Suprapubic skin (tissue), 4 donors: Measurements from ENCODE around the gene FMN1. TPM values are rescaled to one million over a fixed set of nuclear protein-coding genes. Genes with fewer than 3 reads are reported as not detected.

ENCODE experiments used
- DNase-seq, 2 donors: peaks; one replicate each; pipeline ENCODE4 v3.0.0-alpha.2; 2019; ENCODE audit warnings: low spot score in 2 of 2
- H3K27ac ChIP-seq: fragments of 200-600 bp; sonication (generic); one replicate; pipeline ENCODE4 v1.5.1; 2019
- H3K27me3 ChIP-seq: fragments of 200-600 bp; sonication (generic); one replicate; pipeline ENCODE4 v1.5.1; 2019
- H3K36me3 ChIP-seq: fragments of 200-600 bp; sonication (generic); one replicate; pipeline ENCODE4 v1.5.1; 2019
- H3K4me1 ChIP-seq: fragments of 200-600 bp; sonication (generic); one replicate; pipeline ENCODE4 v1.5.1; 2019
- H3K4me3 ChIP-seq: fragments of 200-600 bp; sonication (generic); one replicate; pipeline ENCODE4 v1.5.1; 2019; ENCODE audit warnings: mild to moderate bottlenecking
- H3K9me3 ChIP-seq: fragments of 200-600 bp; sonication (generic); one replicate; pipeline ENCODE4 v1.5.1; 2019
- EP300 ChIP-seq: sonication (generic); formaldehyde crosslinking; IDR thresholded peaks from one replicate; pipeline ENCODE4 v1.6.1; 2017; ENCODE audit warnings: antibody characterized with exemption
- POLR2A ChIP-seq, 2 donors: fragments of 450-650 bp; IDR thresholded peaks; one replicate each; pipeline ENCODE4 v1.6.1; 2017; ENCODE audit warnings: antibody characterized with exemption in 2 of 2, mild to moderate bottlenecking in 2 of 2, moderate library complexity in 2 of 2
- POLR2AphosphoS5 ChIP-seq, 3 donors: sonication (generic); formaldehyde crosslinking; IDR thresholded peaks; one replicate each; pipeline ENCODE4 v1.6.1; 2017; ENCODE audit warnings: antibody characterized with exemption in 3 of 3
- WGBS: methylation state at CpG from one replicate; pipeline ENCODE4 v1.1.5; 2018; 5-methylcytosine and 5-hydroxymethylcytosine counted together
- total RNA-seq, 4 donors: library from RNA; depleted of rRNA; stranded (reverse); fragments of >200 nt; gene quantifications; one replicate each; pipeline ENCODE4 v1.1.0, GENCODE V29; 2016
- TF ChIP-seq, protein P1 (sequence below), 2 donors: fragments of 200-600 bp in 1 of 2; fragments of 450-650 bp in 1 of 2; sonication (generic) in 1 of 2; IDR thresholded peaks; one replicate each; pipeline ENCODE4 v1.5.1; 2016 to 2019; ENCODE audit warnings: antibody characterized with exemption in 2 of 2, mild to moderate bottlenecking in 1 of 2, moderate library complexity in 1 of 2

Gene FMN1
- total RNA-seq, 4 donors from 2014 or later = 19.8 to 47.3 (median 33.1) TPM

DNA sequence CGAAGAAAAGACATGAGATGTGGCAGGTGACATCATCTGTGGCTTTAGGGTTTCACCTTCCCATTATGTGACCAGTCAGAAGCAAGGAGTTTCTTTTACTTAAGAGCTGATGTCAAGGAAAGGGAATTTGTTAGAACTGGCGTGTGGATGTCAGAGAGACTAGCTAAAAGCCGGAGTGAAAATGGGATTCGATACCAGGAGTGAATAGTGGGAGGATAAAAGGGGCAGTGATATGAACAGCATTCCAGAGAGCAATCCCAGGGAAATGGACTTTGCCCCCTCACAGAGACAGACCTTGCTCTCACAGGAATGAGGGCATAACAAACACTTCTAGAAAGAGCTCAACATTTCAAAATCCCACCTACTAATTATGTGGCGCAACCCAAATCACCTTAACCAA, 5.9 kb upstream of the FMN1 start:
- 82% methylated on average over 5 of the region's 5 CpGs for WGBS
- no peaks in the 10 kb centered on the region for H3K36me3 ChIP-seq

DNA sequence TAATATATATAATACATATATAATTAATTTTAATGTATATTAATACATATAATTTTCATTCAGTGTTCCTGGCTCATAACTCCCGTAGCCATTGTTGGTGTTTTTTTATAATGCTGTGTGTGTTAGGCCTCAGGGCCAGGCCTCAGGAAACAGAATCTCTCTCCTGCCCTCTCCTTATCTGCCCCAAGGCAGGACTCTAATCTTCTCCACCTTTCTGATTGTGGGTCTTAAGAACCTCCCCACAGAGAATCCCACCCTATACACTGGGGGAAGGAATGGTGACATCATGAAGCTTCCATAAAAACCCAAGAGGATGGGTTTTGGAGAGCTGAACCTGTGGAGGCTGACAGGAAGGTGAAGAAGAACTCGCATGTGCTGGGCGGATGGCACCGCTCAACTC, 4.0 kb upstream of the FMN1 start:
- no peak for TF ChIP-seq EP300
- TF ChIP-seq POLR2A (IDR thresholded peaks at IDR 0.05) = no peak
- TF ChIP-seq, protein P1, sequence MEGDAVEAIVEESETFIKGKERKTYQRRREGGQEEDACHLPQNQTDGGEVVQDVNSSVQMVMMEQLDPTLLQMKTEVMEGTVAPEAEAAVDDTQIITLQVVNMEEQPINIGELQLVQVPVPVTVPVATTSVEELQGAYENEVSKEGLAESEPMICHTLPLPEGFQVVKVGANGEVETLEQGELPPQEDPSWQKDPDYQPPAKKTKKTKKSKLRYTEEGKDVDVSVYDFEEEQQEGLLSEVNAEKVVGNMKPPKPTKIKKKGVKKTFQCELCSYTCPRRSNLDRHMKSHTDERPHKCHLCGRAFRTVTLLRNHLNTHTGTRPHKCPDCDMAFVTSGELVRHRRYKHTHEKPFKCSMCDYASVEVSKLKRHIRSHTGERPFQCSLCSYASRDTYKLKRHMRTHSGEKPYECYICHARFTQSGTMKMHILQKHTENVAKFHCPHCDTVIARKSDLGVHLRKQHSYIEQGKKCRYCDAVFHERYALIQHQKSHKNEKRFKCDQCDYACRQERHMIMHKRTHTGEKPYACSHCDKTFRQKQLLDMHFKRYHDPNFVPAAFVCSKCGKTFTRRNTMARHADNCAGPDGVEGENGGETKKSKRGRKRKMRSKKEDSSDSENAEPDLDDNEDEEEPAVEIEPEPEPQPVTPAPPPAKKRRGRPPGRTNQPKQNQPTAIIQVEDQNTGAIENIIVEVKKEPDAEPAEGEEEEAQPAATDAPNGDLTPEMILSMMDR (IDR thresholded peaks at IDR 0.05) = no peak
- no peak for TF ChIP-seq POLR2AphosphoS5 (IDR thresholded peaks at IDR 0.05)
- no peaks in the 10 kb centered on the region for H3K9me3 ChIP-seq
- 96% methylated on average over 4 of the region's 4 CpGs for WGBS
- no peak for DNase-seq
- H3K27ac ChIP-seq = no peak overlapping the region
- no peak overlapping the region for H3K4me3 ChIP-seq
- no peaks in the 10 kb centered on the region for H3K27me3 ChIP-seq
- H3K4me1 ChIP-seq = peaks cover 18% of the 10 kb centered on the region
- H3K36me3 ChIP-seq = no peaks in the 10 kb centered on the region

More for the DNA sequence above, 5.9 kb upstream of the FMN1 start:
- Histone ChIP-seq H3K4me3 (no peak overlapping the region), H3K9me3 (no peaks in the 10 kb centered on the region), H3K27me3 (no peaks in the 10 kb centered on the region), H3K27ac (no peak overlapping the region), H3K4me1 (peaks cover 8% of the 10 kb centered on the region)
- DNase-seq = no peak
- TF ChIP-seq, protein P1 (IDR thresholded peaks at IDR 0.05) = no peak
- no peak for TF ChIP-seq EP300
- TF ChIP-seq POLR2AphosphoS5 (IDR thresholded peaks at IDR 0.05) = no peak
- TF ChIP-seq POLR2A (IDR thresholded peaks at IDR 0.05) = no peak

DNA sequence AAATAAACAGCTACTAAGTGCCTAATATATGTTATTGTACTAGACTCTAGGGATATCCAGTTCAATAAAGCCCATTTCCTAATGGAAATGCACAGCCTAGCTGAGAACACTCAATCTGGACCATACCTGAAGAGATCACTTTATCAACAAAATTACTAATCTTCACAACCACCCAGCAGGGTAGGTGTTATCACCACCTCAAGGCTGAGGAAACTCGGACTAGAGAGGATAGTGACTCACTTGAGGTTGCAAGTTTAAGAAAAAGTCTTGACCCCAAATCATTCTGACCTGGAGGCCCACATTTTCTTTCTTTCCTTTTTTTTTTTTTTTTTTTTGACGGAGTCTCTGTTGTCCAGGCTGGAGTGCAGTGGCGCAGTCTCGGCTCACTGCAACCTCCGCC, 3.1 kb upstream of the FMN1 start:
- no peak for DNase-seq
- 91% methylated on average over 5 of the region's 5 CpGs for WGBS
- Histone ChIP-seq H3K36me3 (no peaks in the 10 kb centered on the region), H3K27ac (no peak overlapping the region), H3K4me1 (peaks cover 18% of the 10 kb centered on the region), H3K4me3 (no peak overlapping the region), H3K9me3 (no peaks in the 10 kb centered on the region), H3K27me3 (no peaks in the 10 kb centered on the region)
- TF ChIP-seq, protein P1 (IDR thresholded peaks at IDR 0.05) = no peak
- TF ChIP-seq POLR2A (IDR thresholded peaks at IDR 0.05) = no peak
- TF ChIP-seq POLR2AphosphoS5 (IDR thresholded peaks at IDR 0.05) = no peak

- Histone ChIP-seq H3K4me3 (peak overlapping the region; percentile 64), H3K36me3 (no peaks in the 10 kb centered on the region), H3K27ac (no peak overlapping the region), H3K27me3 (no peaks in the 10 kb centered on the region), H3K9me3 (no peaks in the 10 kb centered on the region), H3K4me1 (peaks cover 10% of the 10 kb centered on the region)
- TF ChIP-seq EP300 (no peak), POLR2AphosphoS5 (IDR thresholded peaks at IDR 0.05) (no peak), POLR2A (IDR thresholded peaks at IDR 0.05) (no peak)
- TF ChIP-seq, protein P1 (IDR thresholded peaks at IDR 0.05) = no peak
- 16% methylated on average over 17 of the region's 17 CpGs for WGBS
- no peak for DNase-seq
Observed at GRCh38 chr15:33194237-33194636, 277 bp downstream of the FMN1 start.

GRCh38 chr15:33191591-33191990, 2.9 kb downstream of the FMN1 start:
- Histone ChIP-seq H3K4me1 (peaks cover 10% of the 10 kb centered on the region), H3K36me3 (no peaks in the 10 kb centered on the region), H3K4me3 (no peak overlapping the region), H3K27ac (no peak overlapping the region), H3K9me3 (no peaks in the 10 kb centered on the region), H3K27me3 (no peaks in the 10 kb centered on the region)
- no peak for DNase-seq
- 51% methylated on average over 3 of the region's 3 CpGs for WGBS
- TF ChIP-seq POLR2AphosphoS5 (IDR thresholded peaks at IDR 0.05) (no peak), EP300 (no peak), POLR2A (IDR thresholded peaks at IDR 0.05) (no peak)
- TF ChIP-seq, protein P1 (IDR thresholded peaks at IDR 0.05) = no peak
